ENCODE results near the gene CACNA2D3. TPM values are rescaled to one million over a fixed set of nuclear protein-coding genes. Genes with fewer than 3 reads are reported as not detected.

Gene CACNA2D3
- total RNA-seq, 1 donor from 2014 or later = not detected

- no peak for DNase-seq (ENCODE audit: low spot score)
- Mint-ChIP-seq H3K4me1 (ENCODE audit: low read depth) (no peaks in the 10 kb centered on the region), H3K27me3 (ENCODE audit: low read depth) (peaks cover 14% of the 10 kb centered on the region), H3K27ac (ENCODE audit: unreplicated experiment) (no peak overlapping the region), H3K36me3 (ENCODE audit: low read depth) (no peaks in the 10 kb centered on the region), H3K4me3 (ENCODE audit: unreplicated experiment) (no peak overlapping the region), H3K9me3 (ENCODE audit: low read depth) (peaks cover 6% of the 10 kb centered on the region)
- TF ChIP-seq CTCF (IDR thresholded peaks at IDR 0.05) = no peak
These were observed 708.8 kb downstream of the CACNA2D3 start for GRCh38 chr3:54831112-54831511.

- DNase-seq (ENCODE audit: low spot score) = no peak
- no peak for TF ChIP-seq CTCF (IDR thresholded peaks at IDR 0.05)
- no peaks in the 10 kb centered on the region for H3K4me1 Mint-ChIP-seq (ENCODE audit: low read depth)
- H3K36me3 Mint-ChIP-seq (ENCODE audit: low read depth) = no peaks in the 10 kb centered on the region
- no peak overlapping the region for H3K4me3 Mint-ChIP-seq (ENCODE audit: unreplicated experiment)
- H3K27ac Mint-ChIP-seq (ENCODE audit: unreplicated experiment) = no peak overlapping the region
- H3K27me3 Mint-ChIP-seq (ENCODE audit: low read depth) = peaks cover 10% of the 10 kb centered on the region
- peaks cover 6% of the 10 kb centered on the region for H3K9me3 Mint-ChIP-seq (ENCODE audit: low read depth)
These were observed 710.5 kb downstream of the CACNA2D3 start for GRCh38 chr3:54832876-54833275.

- no peak overlapping the region for H3K27ac Mint-ChIP-seq (ENCODE audit: unreplicated experiment)
- no peaks in the 10 kb centered on the region for H3K9me3 Mint-ChIP-seq (ENCODE audit: low read depth)
- no peak for DNase-seq (ENCODE audit: low spot score)
- no peaks in the 10 kb centered on the region for H3K4me1 Mint-ChIP-seq (ENCODE audit: low read depth)
- H3K27me3 Mint-ChIP-seq (ENCODE audit: low read depth) = no peaks in the 10 kb centered on the region
- H3K36me3 Mint-ChIP-seq (ENCODE audit: low read depth) = no peaks in the 10 kb centered on the region
- no peak for TF ChIP-seq CTCF (IDR thresholded peaks at IDR 0.05)
- H3K4me3 Mint-ChIP-seq (ENCODE audit: unreplicated experiment) = no peak overlapping the region
These were observed 713.3 kb downstream of the CACNA2D3 start for GRCh38 chr3:54835701-54836100.

GRCh38 chr3:54836871-54837270, 714.5 kb downstream of the CACNA2D3 start:
- H3K4me3 Mint-ChIP-seq (ENCODE audit: unreplicated experiment) = no peak overlapping the region
- H3K9me3 Mint-ChIP-seq (ENCODE audit: low read depth) = no peaks in the 10 kb centered on the region
- no peak overlapping the region for H3K27ac Mint-ChIP-seq (ENCODE audit: unreplicated experiment)
- no peaks in the 10 kb centered on the region for H3K36me3 Mint-ChIP-seq (ENCODE audit: low read depth)
- TF ChIP-seq CTCF (IDR thresholded peaks at IDR 0.05) = no peak
- no peaks in the 10 kb centered on the region for H3K4me1 Mint-ChIP-seq (ENCODE audit: low read depth)
- H3K27me3 Mint-ChIP-seq (ENCODE audit: low read depth) = no peaks in the 10 kb centered on the region
- DNase-seq (ENCODE audit: low spot score) = no peak

- H3K27me3 Mint-ChIP-seq (ENCODE audit: low read depth) = no peaks in the 10 kb centered on the region
- no peaks in the 10 kb centered on the region for H3K9me3 Mint-ChIP-seq (ENCODE audit: low read depth)
- no peak overlapping the region for H3K4me3 Mint-ChIP-seq (ENCODE audit: unreplicated experiment)
- DNase-seq (ENCODE audit: low spot score) = no peak
- TF ChIP-seq CTCF (IDR thresholded peaks at IDR 0.05) = peak; percentile 72
- H3K27ac Mint-ChIP-seq (ENCODE audit: unreplicated experiment) = no peak overlapping the region
- no peaks in the 10 kb centered on the region for H3K4me1 Mint-ChIP-seq (ENCODE audit: low read depth)
- H3K36me3 Mint-ChIP-seq (ENCODE audit: low read depth) = no peaks in the 10 kb centered on the region
These were observed 715.6 kb downstream of the CACNA2D3 start for GRCh38 chr3:54837964-54838363.

Measured in chondrocyte (in vitro differentiated cells).